ENCODE measurements around the gene HIGD2A. TPM values are rescaled to one million over a fixed set of nuclear protein-coding genes. Genes with fewer than 3 reads are reported as not detected.

The HIGD2A gene
- total RNA-seq, 2 donors from 2014 or later = 101 to 102 TPM

DNA sequence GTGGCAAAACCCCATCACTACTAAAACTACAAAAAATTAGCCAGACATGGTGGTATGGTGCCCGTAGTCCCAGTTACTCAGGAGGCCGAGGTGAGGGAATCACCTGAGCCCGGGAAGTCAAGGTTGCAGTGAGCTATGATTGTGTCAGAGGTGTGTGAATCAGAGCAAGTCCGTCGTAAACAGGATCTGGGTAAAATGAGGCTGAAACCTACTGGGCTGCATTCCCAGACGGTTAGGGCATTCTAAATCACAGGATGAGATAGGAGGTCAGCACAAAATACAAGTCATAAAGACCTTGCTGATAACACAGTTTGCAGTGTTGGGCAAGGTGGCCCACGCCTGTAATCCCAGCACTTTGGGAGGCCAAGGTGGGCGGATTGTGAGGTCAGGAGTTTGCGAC lies 29.7 kb downstream of the HIGD2A start:
- peak overlapping the region; percentile 73 for H3K9ac ChIP-seq (ENCODE audit: extremely low read depth, low read length, poor library complexity, severe bottlenecking)
- Mint-ChIP-seq H3K27ac (peak overlapping the region; percentile 41), H3K4me3 (no peak overlapping the region), H3K27me3 (ENCODE audit: insufficient read depth) (peaks cover 11% of the 10 kb centered on the region), H3K36me3 (ENCODE audit: low read depth) (peaks cover 12% of the 10 kb centered on the region), H3K4me1 (peaks cover 6% of the 10 kb centered on the region), H3K9me3 (peaks cover 58% of the 10 kb centered on the region)
- no peak overlapping the region for H3K27ac ChIP-seq (ENCODE audit: low read depth, low read length)
- H3K4me1 ChIP-seq (ENCODE audit: control insufficient read depth, insufficient read depth, low read length) = peaks cover 3% of the 10 kb centered on the region
- DNase-seq = no peak
- H3K9me3 ChIP-seq (ENCODE audit: control insufficient read depth, low read length) = peaks cover 42% of the 10 kb centered on the region
- H3K36me3 ChIP-seq (ENCODE audit: control insufficient read depth, insufficient read depth, low read length) = peaks cover 5% of the 10 kb centered on the region
- 87% methylated on average over 9 of the region's 9 CpGs for WGBS, 2 experiments (ENCODE audit: insufficient coverage in 1 of 2, insufficient read length in 1 of 2)
- peak overlapping the region; percentile 13 for H3K4me3 ChIP-seq (ENCODE audit: low read length)
- TF ChIP-seq, protein P1, sequence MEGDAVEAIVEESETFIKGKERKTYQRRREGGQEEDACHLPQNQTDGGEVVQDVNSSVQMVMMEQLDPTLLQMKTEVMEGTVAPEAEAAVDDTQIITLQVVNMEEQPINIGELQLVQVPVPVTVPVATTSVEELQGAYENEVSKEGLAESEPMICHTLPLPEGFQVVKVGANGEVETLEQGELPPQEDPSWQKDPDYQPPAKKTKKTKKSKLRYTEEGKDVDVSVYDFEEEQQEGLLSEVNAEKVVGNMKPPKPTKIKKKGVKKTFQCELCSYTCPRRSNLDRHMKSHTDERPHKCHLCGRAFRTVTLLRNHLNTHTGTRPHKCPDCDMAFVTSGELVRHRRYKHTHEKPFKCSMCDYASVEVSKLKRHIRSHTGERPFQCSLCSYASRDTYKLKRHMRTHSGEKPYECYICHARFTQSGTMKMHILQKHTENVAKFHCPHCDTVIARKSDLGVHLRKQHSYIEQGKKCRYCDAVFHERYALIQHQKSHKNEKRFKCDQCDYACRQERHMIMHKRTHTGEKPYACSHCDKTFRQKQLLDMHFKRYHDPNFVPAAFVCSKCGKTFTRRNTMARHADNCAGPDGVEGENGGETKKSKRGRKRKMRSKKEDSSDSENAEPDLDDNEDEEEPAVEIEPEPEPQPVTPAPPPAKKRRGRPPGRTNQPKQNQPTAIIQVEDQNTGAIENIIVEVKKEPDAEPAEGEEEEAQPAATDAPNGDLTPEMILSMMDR (conservative IDR thresholded peaks at IDR 0.05) = no peak
- no peaks in the 10 kb centered on the region for H3K27me3 ChIP-seq (ENCODE audit: control insufficient read depth, insufficient read depth, low read length, poor library complexity, severe bottlenecking)

DNA sequence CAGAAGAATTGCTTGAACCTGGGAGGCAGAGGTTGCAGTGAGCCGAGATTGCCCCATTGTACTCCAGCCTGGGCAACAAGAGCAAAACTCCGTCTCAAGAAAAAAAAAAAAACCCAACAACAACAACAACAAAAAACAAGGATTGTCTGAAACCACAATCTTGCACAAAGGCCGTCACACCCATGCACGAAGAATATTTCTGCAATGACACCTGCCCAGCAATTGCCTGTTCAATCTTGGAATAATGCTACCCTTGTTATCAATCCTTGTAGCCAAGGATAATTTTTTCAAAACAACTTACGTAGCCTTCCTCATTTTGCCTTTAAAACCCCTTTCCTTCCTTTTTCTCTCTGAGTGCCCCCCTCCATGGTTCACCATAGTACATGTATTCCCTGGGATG lies 31.5 kb downstream of the HIGD2A start:
- DNase-seq = no peak
- Histone ChIP-seq H3K27ac (ENCODE audit: low read depth, low read length) (no peak overlapping the region), H3K9me3 (ENCODE audit: control insufficient read depth, low read length) (peaks cover 61% of the 10 kb centered on the region), H3K4me3 (ENCODE audit: low read length) (peak overlapping the region; percentile 51), H3K36me3 (ENCODE audit: control insufficient read depth, insufficient read depth, low read length) (no peaks in the 10 kb centered on the region), H3K4me1 (ENCODE audit: control insufficient read depth, insufficient read depth, low read length) (peaks cover 3% of the 10 kb centered on the region), H3K27me3 (ENCODE audit: control insufficient read depth, insufficient read depth, low read length, poor library complexity, severe bottlenecking) (no peaks in the 10 kb centered on the region), H3K9ac (ENCODE audit: extremely low read depth, low read length, poor library complexity, severe bottlenecking) (no peak overlapping the region)
- peaks cover 6% of the 10 kb centered on the region for H3K4me1 Mint-ChIP-seq
- no peak overlapping the region for H3K4me3 Mint-ChIP-seq
- peaks cover 11% of the 10 kb centered on the region for H3K27me3 Mint-ChIP-seq (ENCODE audit: insufficient read depth)
- H3K36me3 Mint-ChIP-seq (ENCODE audit: low read depth) = peaks cover 13% of the 10 kb centered on the region
- peaks cover 77% of the 10 kb centered on the region for H3K9me3 Mint-ChIP-seq
- TF ChIP-seq, protein P1 (conservative IDR thresholded peaks at IDR 0.05) = no peak
- H3K27ac Mint-ChIP-seq = no peak overlapping the region
- WGBS, 2 experiments (ENCODE audit: insufficient coverage in 1 of 2, insufficient read length in 1 of 2) = 84 to 91% methylated on average over 3 to 5 of the region's 5 CpGs

DNA sequence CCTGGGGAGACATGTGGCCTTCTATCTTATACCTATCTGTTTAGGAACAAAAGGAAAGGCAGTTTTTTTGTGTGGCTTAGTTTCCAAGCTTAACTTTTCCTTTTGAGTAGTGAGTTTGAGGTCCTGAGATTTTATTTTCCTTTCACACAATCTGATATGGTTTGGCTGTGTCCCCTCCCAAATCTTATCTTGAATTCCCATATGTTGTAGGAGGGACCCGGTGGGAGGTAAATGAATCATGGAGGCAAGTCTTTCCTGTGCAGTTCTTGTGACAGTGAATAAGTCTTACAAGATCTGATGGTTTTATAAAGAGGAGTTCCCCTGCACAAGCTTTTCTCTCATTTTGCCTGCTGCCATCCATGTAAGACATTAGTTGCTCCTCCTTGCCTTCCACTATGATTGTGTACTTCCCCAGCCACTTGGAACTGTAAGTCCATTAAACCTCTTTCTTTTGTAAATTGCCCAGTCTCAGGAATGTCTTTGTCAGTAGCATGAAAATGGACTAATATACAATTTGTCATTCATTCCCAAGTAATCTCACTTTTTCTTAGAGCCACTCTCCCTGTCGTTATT lies 32.5 kb downstream of the HIGD2A start:
- Mint-ChIP-seq H3K4me1 (peaks cover 2% of the 10 kb centered on the region), H3K27me3 (ENCODE audit: insufficient read depth) (peaks cover 14% of the 10 kb centered on the region), H3K36me3 (ENCODE audit: low read depth) (peaks cover 13% of the 10 kb centered on the region), H3K27ac (peak overlapping the region; percentile 82), H3K9me3 (peaks cover 86% of the 10 kb centered on the region), H3K4me3 (no peak overlapping the region)
- Histone ChIP-seq H3K4me1 (ENCODE audit: control insufficient read depth, insufficient read depth, low read length) (no peaks in the 10 kb centered on the region), H3K9ac (ENCODE audit: extremely low read depth, low read length, poor library complexity, severe bottlenecking) (no peak overlapping the region), H3K27me3 (ENCODE audit: control insufficient read depth, insufficient read depth, low read length, poor library complexity, severe bottlenecking) (no peaks in the 10 kb centered on the region), H3K36me3 (ENCODE audit: control insufficient read depth, insufficient read depth, low read length) (no peaks in the 10 kb centered on the region), H3K4me3 (ENCODE audit: low read length) (peak overlapping the region; percentile 72), H3K27ac (ENCODE audit: low read depth, low read length) (no peak overlapping the region), H3K9me3 (ENCODE audit: control insufficient read depth, low read length) (peaks cover 70% of the 10 kb centered on the region)
- DNase-seq = no peak
- WGBS, 2 experiments (ENCODE audit: insufficient coverage in 1 of 2, insufficient read length in 1 of 2) = 79 to 100% methylated on average over 1 to 2 of the region's 2 CpGs
- TF ChIP-seq, protein P1 (conservative IDR thresholded peaks at IDR 0.05) = no peak
